ENCODE data around the gene PAM. TPM values are rescaled to one million over a fixed set of nuclear protein-coding genes. Genes with fewer than 3 reads are reported as not detected.

The PAM gene
- total RNA-seq, 2 experiments from 2014 or later = not detected

DNA sequence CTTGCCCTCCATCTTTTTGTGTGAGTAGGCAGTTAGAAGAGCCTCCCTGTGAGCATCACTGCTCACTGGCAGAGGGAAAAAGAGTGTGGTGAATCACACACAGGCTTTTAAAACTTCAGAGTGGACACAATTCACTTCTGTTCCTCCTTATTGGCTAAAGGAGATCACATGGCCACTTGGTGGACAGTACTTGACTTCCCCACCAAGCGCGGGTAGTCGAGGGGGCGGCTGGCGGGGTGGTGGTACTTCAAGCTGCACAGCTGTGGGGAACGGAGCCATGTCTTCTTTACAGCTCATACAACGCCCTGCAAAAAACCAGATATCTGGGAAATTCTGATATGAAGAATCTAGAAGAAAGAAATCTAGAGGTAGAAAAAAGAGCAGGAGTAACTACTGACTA, 95.4 kb downstream of the PAM start:
- DNase-seq (ENCODE audit: low spot score) = no peak
- Histone ChIP-seq H3K9me3 (ENCODE audit: low read length) (no peaks in the 10 kb centered on the region), H3K27ac (ENCODE audit: low read depth, low read length, poor library complexity, severe bottlenecking) (no peak overlapping the region), H4K20me1 (ENCODE audit: insufficient read depth, low read length) (no peaks in the 10 kb centered on the region), H3K36me3 (ENCODE audit: insufficient read depth, low read length) (no peaks in the 10 kb centered on the region), H3K4me3 (ENCODE audit: low read depth, low read length, poor library complexity, severe bottlenecking) (no peak overlapping the region), H3K9me2 (ENCODE audit: insufficient read depth, low read length) (no peaks in the 10 kb centered on the region), H3K79me2 (ENCODE audit: insufficient read depth, low read depth, low read length) (no peaks in the 10 kb centered on the region), H2AFZ (ENCODE audit: low read length) (no peak overlapping the region), H3K4me2 (ENCODE audit: low read length) (no peak overlapping the region), H3K4me1 (ENCODE audit: insufficient read depth, low read length, poor library complexity, severe bottlenecking) (no peaks in the 10 kb centered on the region)
- TF ChIP-seq, protein P1, sequence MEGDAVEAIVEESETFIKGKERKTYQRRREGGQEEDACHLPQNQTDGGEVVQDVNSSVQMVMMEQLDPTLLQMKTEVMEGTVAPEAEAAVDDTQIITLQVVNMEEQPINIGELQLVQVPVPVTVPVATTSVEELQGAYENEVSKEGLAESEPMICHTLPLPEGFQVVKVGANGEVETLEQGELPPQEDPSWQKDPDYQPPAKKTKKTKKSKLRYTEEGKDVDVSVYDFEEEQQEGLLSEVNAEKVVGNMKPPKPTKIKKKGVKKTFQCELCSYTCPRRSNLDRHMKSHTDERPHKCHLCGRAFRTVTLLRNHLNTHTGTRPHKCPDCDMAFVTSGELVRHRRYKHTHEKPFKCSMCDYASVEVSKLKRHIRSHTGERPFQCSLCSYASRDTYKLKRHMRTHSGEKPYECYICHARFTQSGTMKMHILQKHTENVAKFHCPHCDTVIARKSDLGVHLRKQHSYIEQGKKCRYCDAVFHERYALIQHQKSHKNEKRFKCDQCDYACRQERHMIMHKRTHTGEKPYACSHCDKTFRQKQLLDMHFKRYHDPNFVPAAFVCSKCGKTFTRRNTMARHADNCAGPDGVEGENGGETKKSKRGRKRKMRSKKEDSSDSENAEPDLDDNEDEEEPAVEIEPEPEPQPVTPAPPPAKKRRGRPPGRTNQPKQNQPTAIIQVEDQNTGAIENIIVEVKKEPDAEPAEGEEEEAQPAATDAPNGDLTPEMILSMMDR (conservative IDR thresholded peaks at IDR 0.05; ENCODE audit: low read length) = no peak
- no peak for TF ChIP-seq EZH2phosphoT487 (IDR thresholded peaks at IDR 0.05; ENCODE audit: borderline replicate concordance, low read depth, low read length)
- CTCF ChIA-PET (ENCODE audit: unreplicated experiment) = no interaction called here
- POLR2A ChIA-PET = no interaction called here
- BruUV-seq (replicated peaks) = no TSS peak
- intact Hi-C loops (cut with micrococcal nuclease; ENCODE audit: unreplicated experiment) = no loop called here

DNA sequence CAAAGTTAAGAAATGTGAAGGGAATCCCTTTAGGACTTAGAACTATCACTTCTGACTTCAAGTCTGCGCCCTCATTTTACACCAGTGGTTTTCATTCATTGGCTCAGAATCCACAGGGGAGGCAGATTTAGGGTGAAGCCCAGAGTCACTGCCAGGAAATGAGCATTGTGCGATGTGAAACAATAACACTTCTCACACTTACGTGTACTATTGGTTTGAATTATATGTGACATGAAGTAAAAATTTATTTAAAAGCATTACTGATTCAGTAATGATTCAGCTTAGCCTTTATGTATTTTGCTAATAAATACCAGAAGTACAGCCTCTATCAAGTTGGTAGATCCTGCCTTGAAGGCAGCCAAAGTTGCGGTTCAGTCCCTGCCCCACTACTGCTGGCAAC, 98.6 kb downstream of the PAM start:
- CTCF ChIA-PET (ENCODE audit: unreplicated experiment) = no interaction called here
- intact Hi-C loops (cut with micrococcal nuclease; ENCODE audit: unreplicated experiment) = no loop called here
- Histone ChIP-seq H3K79me2 (ENCODE audit: insufficient read depth, low read depth, low read length) (no peaks in the 10 kb centered on the region), H3K9me2 (ENCODE audit: insufficient read depth, low read length) (no peaks in the 10 kb centered on the region), H2AFZ (ENCODE audit: low read length) (no peak overlapping the region), H3K4me2 (ENCODE audit: low read length) (no peak overlapping the region), H3K4me1 (ENCODE audit: insufficient read depth, low read length, poor library complexity, severe bottlenecking) (no peaks in the 10 kb centered on the region), H3K4me3 (ENCODE audit: low read depth, low read length, poor library complexity, severe bottlenecking) (no peak overlapping the region), H3K9me3 (ENCODE audit: low read length) (no peaks in the 10 kb centered on the region), H3K36me3 (ENCODE audit: insufficient read depth, low read length) (no peaks in the 10 kb centered on the region), H3K27ac (ENCODE audit: low read depth, low read length, poor library complexity, severe bottlenecking) (no peak overlapping the region), H4K20me1 (ENCODE audit: insufficient read depth, low read length) (no peaks in the 10 kb centered on the region)
- no peak for TF ChIP-seq EZH2phosphoT487 (IDR thresholded peaks at IDR 0.05; ENCODE audit: borderline replicate concordance, low read depth, low read length)
- TF ChIP-seq, protein P1 (conservative IDR thresholded peaks at IDR 0.05; ENCODE audit: low read length) = no peak
- POLR2A ChIA-PET = no interaction called here
- DNase-seq (ENCODE audit: low spot score) = no peak
- no TSS peak for BruUV-seq (replicated peaks)

DNA sequence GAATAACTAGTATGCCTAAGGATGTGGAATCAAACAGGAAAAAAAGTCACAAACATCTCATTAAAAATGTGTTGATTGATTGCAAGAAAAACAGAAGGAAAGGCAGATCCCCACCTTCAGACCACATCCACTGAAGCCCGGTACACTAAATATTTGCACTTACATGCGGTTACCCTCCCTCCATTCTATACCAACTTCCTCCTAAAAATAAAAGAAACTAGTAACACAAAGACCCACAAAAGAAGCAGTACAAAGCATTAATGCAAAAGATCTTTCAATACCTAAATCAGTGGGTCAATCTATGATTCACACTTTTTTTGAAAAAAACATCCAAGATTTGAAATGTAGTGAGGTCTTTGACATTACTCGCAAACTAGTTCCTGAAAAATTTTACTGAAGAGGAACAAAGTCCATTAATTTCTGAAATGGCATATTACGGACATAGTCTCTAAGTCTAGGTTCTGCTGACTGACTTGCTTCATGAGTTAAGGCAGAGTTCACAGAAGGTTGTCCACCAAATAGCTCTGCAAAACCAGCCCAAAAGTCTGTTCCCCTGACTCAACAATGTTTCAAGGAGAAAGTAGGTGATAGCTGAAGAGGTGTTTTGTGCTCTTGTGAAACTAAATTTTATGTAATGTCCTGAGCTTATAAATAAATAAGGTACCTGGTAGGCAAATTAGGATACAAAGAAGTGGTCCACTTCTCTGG, 100.7 kb downstream of the PAM start:
- no peak for TF ChIP-seq EZH2phosphoT487 (IDR thresholded peaks at IDR 0.05; ENCODE audit: borderline replicate concordance, low read depth, low read length)
- TF ChIP-seq, protein P1 (conservative IDR thresholded peaks at IDR 0.05; ENCODE audit: low read length) = no peak
- Histone ChIP-seq H2AFZ (ENCODE audit: low read length) (no peak overlapping the region), H3K4me1 (ENCODE audit: insufficient read depth, low read length, poor library complexity, severe bottlenecking) (no peaks in the 10 kb centered on the region), H3K36me3 (ENCODE audit: insufficient read depth, low read length) (no peaks in the 10 kb centered on the region), H3K79me2 (ENCODE audit: insufficient read depth, low read depth, low read length) (no peaks in the 10 kb centered on the region), H3K27ac (ENCODE audit: low read depth, low read length, poor library complexity, severe bottlenecking) (no peak overlapping the region), H4K20me1 (ENCODE audit: insufficient read depth, low read length) (no peaks in the 10 kb centered on the region), H3K4me2 (ENCODE audit: low read length) (no peak overlapping the region), H3K4me3 (ENCODE audit: low read depth, low read length, poor library complexity, severe bottlenecking) (no peak overlapping the region), H3K9me3 (ENCODE audit: low read length) (no peaks in the 10 kb centered on the region), H3K9me2 (ENCODE audit: insufficient read depth, low read length) (no peaks in the 10 kb centered on the region)
- ChIA-PET CTCF (ENCODE audit: unreplicated experiment) (no interaction called here), POLR2A (interaction anchor here (0.6 to 0.9 kb wide), 3 partner anchors 8 to 1506 kb away, joined by 3 to 4 read pairs (median 3); no protein-coding TSS in a partner anchor)
- DNase-seq (ENCODE audit: low spot score) = no peak
- intact Hi-C loops (cut with micrococcal nuclease; ENCODE audit: unreplicated experiment) = no loop called here
- BruUV-seq (replicated peaks) = no TSS peak

Measured in OCI-LY7 (cell line).